GM19240 (cell line): ENCODE results near the gene C12orf76.
"Not testable (repeated sequence)": the region's sequence is repeated elsewhere in the genome, so short reads cannot be mapped to it uniquely, and the experiment has no call there.

Experiments
- DNase-seq: peaks from one replicate; pipeline ENCODE4 v3.0.0; 2011; ENCODE audit warnings: low spot score; ENCODE audit not compliant: insufficient read length

C12orf76 gene

GRCh38 chr12:110023059-110023980, 25.0 kb downstream of the C12orf76 start:
- DNase-seq = no peak

- no peak for DNase-seq
Observed at GRCh38 chr12:110020956-110021355, 27.4 kb downstream of the C12orf76 start.

- DNase-seq = no peak
Observed at GRCh38 chr12:110015132-110015531, 33.2 kb downstream of the C12orf76 start.

GRCh38 chr12:110012659-110013058, 35.7 kb downstream of the C12orf76 start:
- DNase-seq = no peak

GRCh38 chr12:110012137-110012536, 36.2 kb downstream of the C12orf76 start:
- no peak for DNase-seq

GRCh38 chr12:110010853-110011723, 37.2 kb downstream of the C12orf76 start:
- no peak for DNase-seq

- not testable (repeated sequence) for DNase-seq
Observed at GRCh38 chr12:110008681-110009398, 39.5 kb downstream of the C12orf76 start.

GRCh38 chr12:110007881-110008280, 40.4 kb downstream of the C12orf76 start:
- no peak for DNase-seq

- no peak for DNase-seq
Observed at GRCh38 chr12:110006115-110006514, 42.2 kb downstream of the C12orf76 start.

GRCh38 chr12:110005319-110005973, 42.9 kb downstream of the C12orf76 start:
- DNase-seq = no peak

- no peak for DNase-seq
Observed at GRCh38 chr12:110004598-110004997, 43.7 kb downstream of the C12orf76 start.

- DNase-seq = no peak
Observed at GRCh38 chr12:110002676-110003515, 45.4 kb downstream of the C12orf76 start.

- no peak for DNase-seq
Observed at GRCh38 chr12:110001596-110001995, 46.7 kb downstream of the C12orf76 start.

- DNase-seq = no peak
Observed at GRCh38 chr12:109999983-110000505, 48.3 kb downstream of the C12orf76 start.

GRCh38 chr12:109999649-109999971, 48.7 kb downstream of the C12orf76 start:
- DNase-seq = no peak

- DNase-seq = peak; percentile 55
Observed at GRCh38 chr12:109998904-109999648, 49.2 kb downstream of the C12orf76 start, which contains the start of gene ANKRD13A. Gene ANKRD13A, plus strand, starts transcription at chr12:109999430. Its CDS starts 259 bp downstream, at chr12:109999689.

GRCh38 chr12:109998241-109998903, 50.0 kb downstream of the C12orf76 start:
- no peak for DNase-seq

GRCh38 chr12:109997393-109997792, 50.9 kb downstream of the C12orf76 start:
- no peak for DNase-seq

GRCh38 chr12:109996483-109996853, 51.9 kb downstream of the C12orf76 start:
- DNase-seq = no peak
